ENCODE results near the gene MYL1.

The MYL1 gene

GRCh38 chr2:210315015-210315788 is at the start of gene MYL1:
Gene MYL1, minus strand, starts transcription at chr2:210315174. Its CDS starts 132 bp downstream, at chr2:210315042.
- no peak for DNase-seq

- no peak for DNase-seq
Measured at GRCh38 chr2:210363876-210364275, 48.9 kb upstream of the MYL1 start.

GRCh38 chr2:210363261-210363660 is 48.3 kb upstream of the MYL1 start:
- DNase-seq: no peak

GRCh38 chr2:210360412-210360811 is 45.4 kb upstream of the MYL1 start:
- no peak for DNase-seq

GRCh38 chr2:210356944-210357343 is 42.0 kb upstream of the MYL1 start:
- DNase-seq: no peak

GRCh38 chr2:210337159-210337558 is 22.2 kb upstream of the MYL1 start:
- DNase-seq: no peak

GRCh38 chr2:210324906-210325305 is 9.9 kb upstream of the MYL1 start:
- DNase-seq: no peak

- no peak for DNase-seq
Measured at GRCh38 chr2:210324458-210324857, 9.5 kb upstream of the MYL1 start.

GRCh38 chr2:210323003-210323402 is 8.0 kb upstream of the MYL1 start:
- DNase-seq: no peak

GRCh38 chr2:210318891-210319290 is 3.9 kb upstream of the MYL1 start:
- DNase-seq: no peak

GRCh38 chr2:210318486-210318885 is 3.5 kb upstream of the MYL1 start:
- no peak for DNase-seq

GRCh38 chr2:210310550-210310949 is 4.4 kb downstream of the MYL1 start:
- no peak for DNase-seq

- no peak for DNase-seq
Measured at GRCh38 chr2:210309548-210310233, 5.3 kb downstream of the MYL1 start.

- no peak for DNase-seq
Measured at GRCh38 chr2:210303498-210303897, 11.5 kb downstream of the MYL1 start.

- DNase-seq: no peak
Measured at GRCh38 chr2:210302326-210302725, 12.6 kb downstream of the MYL1 start.

- no peak for DNase-seq
Measured at GRCh38 chr2:210299866-210300373, 15.1 kb downstream of the MYL1 start.

GRCh38 chr2:210288408-210288807 is 26.6 kb downstream of the MYL1 start:
- DNase-seq: no peak

- DNase-seq: no peak
Measured at GRCh38 chr2:210287301-210287700, 27.7 kb downstream of the MYL1 start.

GRCh38 chr2:210286123-210286680 is 28.8 kb downstream of the MYL1 start:
- DNase-seq: no peak

GRCh38 chr2:210277133-210277532 is 37.8 kb downstream of the MYL1 start:
- no peak for DNase-seq

GRCh38 chr2:210271300-210271699 is 43.7 kb downstream of the MYL1 start:
- no peak for DNase-seq

GRCh38 chr2:210269148-210269547 is 45.8 kb downstream of the MYL1 start:
- DNase-seq: no peak

- no peak for DNase-seq
Measured at GRCh38 chr2:210268281-210268680, 46.7 kb downstream of the MYL1 start.

GRCh38 chr2:210267698-210268097 is 47.3 kb downstream of the MYL1 start:
- no peak for DNase-seq

All from CD4-positive, alpha-beta T cell treated with Interleukin-4 for 1 hour (primary cell).